Ecto neural progenitor cell (in vitro differentiated cells): ENCODE measurements around the gene CHKB.

Experiments used
- DNase-seq: peaks from one replicate; pipeline ENCODE4 v3.0.0-alpha.2; 2018; ENCODE audit warnings: low spot score

The CHKB gene

DNA sequence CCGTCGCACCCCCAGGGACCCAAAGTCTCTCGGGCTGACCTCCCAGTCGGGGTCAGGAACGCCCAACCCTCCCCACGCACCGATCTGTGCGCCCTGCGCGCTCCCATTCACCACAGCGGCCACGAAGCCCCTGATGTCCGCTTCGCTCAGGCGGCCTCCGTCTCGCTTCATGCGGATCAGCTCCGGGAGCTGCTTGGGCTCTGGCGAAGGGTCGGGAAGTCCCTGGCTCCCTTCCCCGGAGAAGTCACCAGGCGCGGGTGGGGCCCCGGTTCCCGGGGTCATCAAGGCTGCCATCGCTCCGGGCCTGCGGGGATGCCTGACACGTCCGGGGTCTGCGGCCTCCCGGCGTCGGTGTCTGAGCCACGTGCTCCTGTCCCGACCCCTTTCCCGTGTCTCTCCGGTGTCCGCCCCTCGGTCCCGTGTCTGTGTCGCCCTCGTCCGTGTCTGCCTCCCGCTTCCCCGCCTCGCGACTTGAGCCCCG is 53.2 kb downstream of the CHKB start:
- no peak for DNase-seq
